Stimulated activated naive CD8-positive, alpha-beta T cell treated with anti-CD3 and anti-CD28 coated beads, Interleukin-15, amount 100 ng/mL, for 72 hours (primary cell): Measurements from ENCODE around the gene PLA2G2D.
"Not testable (repeated sequence)": the region's sequence is repeated elsewhere in the genome, so short reads cannot be mapped to it uniquely, and the experiment has no call there.

Source experiments
- ATAC-seq: fragments of 150-1000 bp; cut with Tn5 transposase; 2 replicates; pipeline ENCODE4 v1.10.0; 2021; ENCODE audit warnings: mild to moderate bottlenecking, moderate library complexity
- DNase-seq, 2 donors: peaks; one replicate each; pipeline ENCODE4 v3.0.0; 2021 to 2022
- H3K27ac Mint-ChIP-seq, 2 donors: one replicate each; pipeline ENCODE4 v1.8.0; 2022; ENCODE audit warnings: mild to moderate bottlenecking in 2 of 2, mixed read lengths in 2 of 2, moderate library complexity in 2 of 2
- H3K27me3 Mint-ChIP-seq: one replicate; pipeline ENCODE4 v1.8.0; 2022; ENCODE audit warnings: mixed read lengths
- H3K4me1 Mint-ChIP-seq: one replicate; pipeline ENCODE4 v1.8.0; 2022; ENCODE audit warnings: mild to moderate bottlenecking, mixed read lengths
- H3K4me3 Mint-ChIP-seq, 2 donors: one replicate each; pipeline ENCODE4 v1.8.0; 2022; ENCODE audit warnings: mild to moderate bottlenecking in 2 of 2, mixed read lengths in 2 of 2, moderate library complexity in 1 of 2
- H3K9me3 Mint-ChIP-seq, 2 donors: one replicate each; pipeline ENCODE4 v1.8.0; 2022; ENCODE audit warnings: mixed read lengths in 2 of 2

Gene PLA2G2D

DNA sequence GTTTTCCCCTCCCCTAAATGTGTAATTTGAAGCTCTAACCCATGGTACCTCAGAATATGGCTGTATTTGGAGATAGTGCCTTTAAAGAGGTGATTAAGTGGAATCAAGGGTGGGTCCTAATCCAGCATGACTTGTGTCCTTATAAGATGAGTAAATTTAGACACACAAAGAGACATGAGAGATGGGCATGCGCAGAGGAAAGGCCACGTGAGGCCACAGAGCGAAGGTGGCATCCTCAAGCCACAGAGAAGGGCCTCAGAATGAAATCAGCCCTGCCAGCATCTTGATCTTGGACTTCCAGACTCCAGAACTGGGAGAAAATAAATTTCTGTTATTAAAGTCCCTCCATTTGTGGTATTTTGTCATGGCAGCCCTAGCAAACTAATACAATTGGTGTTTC is 16.9 kb upstream of the PLA2G2D start:
- H3K4me1 Mint-ChIP-seq: no peaks in the 10 kb centered on the region

DNA sequence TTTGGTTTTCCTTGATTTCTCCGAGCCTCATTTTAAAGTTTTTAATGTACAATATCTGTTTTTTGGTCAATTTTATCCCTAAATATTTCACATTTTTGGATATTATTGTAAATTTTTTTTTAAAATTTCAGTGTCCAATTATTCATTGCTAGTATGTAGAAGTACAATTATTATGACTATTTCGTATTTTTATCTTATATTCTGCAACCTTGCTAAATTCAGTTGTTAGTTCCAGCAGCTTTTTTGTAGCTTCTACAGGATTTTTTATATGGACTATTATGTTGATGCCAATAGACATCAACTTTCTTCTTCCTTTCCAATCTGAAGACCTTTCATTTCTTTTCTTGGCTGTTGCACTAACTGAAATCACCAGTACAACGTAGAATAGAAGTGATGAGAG is 15.7 kb upstream of the PLA2G2D start:
- H3K4me1 Mint-ChIP-seq: no peaks in the 10 kb centered on the region
- DNase-seq (no peak), ATAC-seq (no peak)
- H3K27me3 Mint-ChIP-seq: peaks cover 38% of the 10 kb centered on the region
- H3K4me3 Mint-ChIP-seq: no peak overlapping the region
- H3K27ac Mint-ChIP-seq: no peak overlapping the region
- no peaks in the 10 kb centered on the region for H3K9me3 Mint-ChIP-seq

More for the DNA sequence above, 16.9 kb upstream of the PLA2G2D start:
- H3K27me3 Mint-ChIP-seq: peaks cover 38% of the 10 kb centered on the region
- ATAC-seq: no peak
- H3K9me3 Mint-ChIP-seq: no peaks in the 10 kb centered on the region
- no peak overlapping the region for H3K4me3 Mint-ChIP-seq
- DNase-seq: no peak
- no peak overlapping the region for H3K27ac Mint-ChIP-seq

DNA sequence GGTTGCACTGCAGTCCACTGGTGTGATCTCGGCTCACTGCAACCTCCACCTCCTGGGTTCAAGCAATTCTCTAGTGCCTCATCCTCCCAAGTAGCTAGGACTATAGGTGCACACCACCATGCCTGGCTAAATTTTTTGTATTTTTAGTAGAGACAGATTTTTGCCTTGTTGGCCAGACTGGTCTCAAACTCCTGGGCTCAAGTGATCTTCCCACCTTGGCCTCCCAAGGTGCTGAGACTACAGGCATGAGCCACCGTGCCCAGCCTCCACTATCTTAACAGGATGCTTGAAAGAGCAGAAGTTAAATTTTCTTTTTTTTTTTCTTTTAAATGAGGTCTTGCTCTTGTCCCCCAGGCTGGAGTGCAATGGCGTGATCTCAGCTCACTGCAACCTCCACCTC is 11.2 kb upstream of the PLA2G2D start:
- H3K4me1 Mint-ChIP-seq, DNase-seq, ATAC-seq, H3K9me3 Mint-ChIP-seq, H3K4me3 Mint-ChIP-seq: not testable (repeated sequence)
- Mint-ChIP-seq H3K27ac (peak overlapping the region; percentile 35 to 78), H3K27me3 (peaks cover 45% of the 10 kb centered on the region)

DNA sequence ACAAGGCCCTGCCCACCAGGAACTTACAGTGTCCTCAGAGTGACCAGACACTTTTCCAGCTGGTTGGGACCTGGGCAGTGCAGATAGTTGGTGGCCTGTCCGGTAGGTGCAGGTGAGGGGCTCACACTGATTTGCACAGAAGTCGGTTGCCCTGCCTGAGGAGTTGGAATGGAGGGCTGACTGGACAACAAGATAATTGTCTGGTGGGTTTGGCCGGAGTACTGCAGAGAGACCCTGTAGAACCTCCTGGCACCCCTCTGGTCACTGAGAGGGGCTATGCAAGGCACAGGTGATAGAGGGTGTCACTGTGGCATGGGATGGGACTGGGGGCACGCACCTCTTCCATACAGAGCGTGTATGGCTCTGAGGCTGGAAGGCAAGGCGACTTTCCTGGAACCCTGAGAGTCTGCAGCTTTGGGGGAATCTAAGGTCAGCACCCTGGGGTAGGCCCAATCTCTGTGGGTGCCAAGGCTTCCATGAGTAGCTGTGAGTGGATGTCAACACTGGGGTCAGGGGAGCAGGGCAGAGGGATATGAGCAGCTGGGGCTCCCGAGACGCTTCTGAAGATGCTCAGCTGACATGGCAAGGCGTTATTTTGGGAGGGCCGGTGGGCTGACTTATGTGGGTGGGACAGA is 7.6 kb upstream of the PLA2G2D start:
- Mint-ChIP-seq H3K4me3 (no peak overlapping the region), H3K9me3 (no peaks in the 10 kb centered on the region), H3K4me1 (peaks cover 16% of the 10 kb centered on the region), H3K27ac (peak overlapping the region in 1 of 2 donors; percentile 37), H3K27me3 (peaks cover 41% of the 10 kb centered on the region)
- ATAC-seq (no peak), DNase-seq (no peak)

DNA sequence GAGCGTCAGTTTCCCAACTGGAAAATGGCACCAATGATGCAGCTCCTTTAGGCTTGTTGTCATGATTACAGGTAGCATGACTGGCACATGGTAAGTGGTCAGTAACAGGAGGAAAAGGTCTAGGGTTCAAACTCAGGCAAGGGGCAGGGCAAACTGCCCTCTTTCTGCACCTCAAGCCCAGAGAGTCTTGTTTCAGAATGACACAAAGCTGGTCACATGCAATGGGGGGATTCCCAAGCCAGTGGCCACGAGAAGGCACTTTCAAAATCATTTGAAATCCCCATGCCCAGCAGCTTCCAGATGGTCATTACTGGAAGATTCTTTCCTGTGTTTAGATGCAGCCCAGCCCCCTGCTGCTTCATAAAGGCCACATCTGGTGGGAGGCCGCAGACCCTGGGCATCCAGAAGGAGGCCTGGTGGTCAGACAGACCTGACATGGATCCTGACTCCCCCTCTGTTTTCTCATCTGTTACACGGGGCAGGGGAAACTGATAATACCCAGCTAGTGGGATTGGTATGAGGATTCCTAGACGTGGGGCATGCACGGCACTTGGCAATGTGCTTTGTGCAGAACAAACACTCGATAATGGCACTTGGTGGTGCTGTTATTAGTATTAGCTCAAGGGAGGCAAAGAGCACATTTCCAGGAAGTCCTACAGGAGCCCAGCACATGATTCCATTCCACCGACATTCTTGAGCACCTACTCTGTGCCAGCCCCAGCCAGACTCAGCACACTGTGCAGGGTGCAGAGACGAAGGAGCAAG is 6.9 kb upstream of the PLA2G2D start:
- ATAC-seq (peak; percentile 64), DNase-seq (peak in 1 of 2 donors; percentile 31)
- Mint-ChIP-seq H3K9me3 (no peaks in the 10 kb centered on the region), H3K4me3 (peak overlapping the region in 1 of 2 donors; percentile 18), H3K4me1 (peaks cover 16% of the 10 kb centered on the region), H3K27me3 (peaks cover 42% of the 10 kb centered on the region), H3K27ac (peak overlapping the region in 1 of 2 donors; percentile 37)

DNA sequence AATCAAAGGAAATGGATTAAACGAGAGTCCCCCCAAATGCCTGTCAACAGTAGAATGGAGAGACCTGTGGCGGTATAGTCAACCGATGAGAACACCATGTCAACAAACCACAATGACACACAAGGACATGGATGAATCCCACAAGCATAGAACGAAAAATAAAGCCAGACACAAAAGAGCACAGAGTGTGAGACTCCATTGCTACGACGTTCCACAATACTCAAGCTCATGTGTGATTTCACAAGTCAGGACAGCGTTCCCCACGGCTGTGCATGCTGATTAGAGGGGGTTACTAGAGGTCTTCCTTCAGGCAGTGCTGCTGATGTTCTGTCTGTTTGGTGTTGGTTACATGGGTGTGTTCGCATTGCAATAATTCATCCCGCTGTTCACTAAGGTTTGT is 5.8 kb upstream of the PLA2G2D start:
- no peaks in the 10 kb centered on the region for H3K9me3 Mint-ChIP-seq
- ATAC-seq (no peak), DNase-seq (no peak)
- H3K27ac Mint-ChIP-seq: no peak overlapping the region
- peaks cover 52% of the 10 kb centered on the region for H3K27me3 Mint-ChIP-seq
- H3K4me3 Mint-ChIP-seq: no peak overlapping the region
- H3K4me1 Mint-ChIP-seq: peaks cover 16% of the 10 kb centered on the region

DNA sequence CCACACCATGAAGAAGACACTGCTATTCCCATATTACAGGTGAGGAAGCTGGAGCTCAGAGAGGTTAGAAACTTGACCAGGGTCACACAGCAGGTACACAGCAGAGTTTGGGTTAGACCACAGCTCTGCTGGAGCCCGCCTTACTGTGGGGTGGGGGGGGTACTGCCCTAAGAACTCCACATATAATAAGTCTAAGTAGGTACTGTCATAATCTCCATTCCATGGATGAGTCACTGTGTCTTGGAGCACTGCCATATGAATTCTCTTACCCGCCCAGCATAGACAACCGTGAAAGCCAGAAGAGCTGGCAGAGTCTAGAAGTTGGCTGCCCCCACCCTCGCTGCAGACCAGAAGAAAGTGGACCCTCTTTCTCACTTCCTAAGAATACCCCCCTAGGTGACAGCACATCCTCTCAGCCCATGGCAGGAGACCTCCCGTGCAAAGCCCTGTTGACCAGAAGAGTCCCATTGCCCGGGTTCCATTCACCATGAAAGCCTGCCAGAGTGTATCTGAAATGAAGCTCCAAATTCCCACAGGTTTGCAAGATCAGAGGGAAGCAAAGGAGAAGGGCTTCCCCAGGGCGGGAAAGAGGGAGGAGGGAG is 5.2 kb upstream of the PLA2G2D start:
- peaks cover 58% of the 10 kb centered on the region for H3K27me3 Mint-ChIP-seq
- peaks cover 16% of the 10 kb centered on the region for H3K4me1 Mint-ChIP-seq
- H3K9me3 Mint-ChIP-seq: no peaks in the 10 kb centered on the region
- no peak overlapping the region for H3K4me3 Mint-ChIP-seq
- ATAC-seq (peak; percentile 61), DNase-seq (no peak)
- H3K27ac Mint-ChIP-seq: no peak overlapping the region

DNA sequence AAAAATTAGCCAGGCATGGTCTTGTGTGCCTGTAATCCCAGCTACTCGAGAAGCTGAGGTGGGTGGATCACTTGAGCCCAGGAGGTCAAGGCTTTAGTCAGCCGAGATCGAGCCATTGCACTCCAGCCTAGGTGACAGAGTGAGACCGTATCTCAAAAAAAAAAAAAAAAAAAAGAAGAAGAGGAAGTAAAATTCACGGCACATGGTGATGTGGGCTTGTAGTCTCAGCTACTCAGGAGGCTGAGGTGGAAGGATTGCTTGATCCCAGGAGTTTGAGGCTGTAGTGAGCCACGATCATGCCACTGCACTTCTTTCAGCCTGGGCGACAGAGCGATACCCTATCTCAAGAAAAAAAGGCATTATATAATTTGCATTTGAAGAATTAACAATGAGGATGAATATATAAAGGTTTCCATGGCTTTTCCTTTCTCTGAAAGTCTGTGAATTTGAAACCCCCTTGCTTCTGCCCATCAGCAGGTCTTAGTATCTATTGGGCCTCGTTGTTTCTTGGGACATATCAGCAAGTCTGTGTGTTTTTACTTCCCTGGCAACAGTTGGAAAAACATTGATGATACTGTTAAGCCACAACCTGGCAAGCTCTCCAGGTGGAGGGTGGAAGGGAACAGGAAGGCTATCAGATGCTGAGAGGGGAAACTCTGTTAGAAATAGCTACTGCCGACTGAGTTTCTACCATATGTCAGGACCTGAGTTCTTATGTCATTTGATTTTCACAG is 4.6 kb upstream of the PLA2G2D start:
- H3K4me1 Mint-ChIP-seq: peaks cover 16% of the 10 kb centered on the region
- peak overlapping the region in 1 of 2 donors; percentile 48 for H3K27ac Mint-ChIP-seq
- H3K27me3 Mint-ChIP-seq: peaks cover 64% of the 10 kb centered on the region
- ATAC-seq: no peak
- no peaks in the 10 kb centered on the region for H3K9me3 Mint-ChIP-seq
- no peak overlapping the region for H3K4me3 Mint-ChIP-seq
- no peak for DNase-seq

- no peaks in the 10 kb centered on the region for H3K9me3 Mint-ChIP-seq
- DNase-seq: no peak
- peaks cover 61% of the 10 kb centered on the region for H3K27me3 Mint-ChIP-seq
- no peak for ATAC-seq
- H3K4me3 Mint-ChIP-seq: no peak overlapping the region
- no peak overlapping the region for H3K27ac Mint-ChIP-seq
- peaks cover 7% of the 10 kb centered on the region for H3K4me1 Mint-ChIP-seq
Measured at GRCh38 chr1:20120796-20121195, 1.5 kb upstream of the PLA2G2D start.

- peaks cover 68% of the 10 kb centered on the region for H3K27me3 Mint-ChIP-seq
- H3K4me1 Mint-ChIP-seq: no peaks in the 10 kb centered on the region
- H3K9me3 Mint-ChIP-seq: no peaks in the 10 kb centered on the region
Measured at GRCh38 chr1:20117236-20117635, 2.1 kb downstream of the PLA2G2D start.

GRCh38 chr1:20115916-20116315 is 3.4 kb downstream of the PLA2G2D start:
- peaks cover 56% of the 10 kb centered on the region for H3K27me3 Mint-ChIP-seq
- ATAC-seq (no peak), DNase-seq (no peak)
- H3K4me3 Mint-ChIP-seq: no peak overlapping the region
- no peaks in the 10 kb centered on the region for H3K4me1 Mint-ChIP-seq
- H3K9me3 Mint-ChIP-seq: no peaks in the 10 kb centered on the region
- peak overlapping the region in 1 of 2 donors; percentile 48 for H3K27ac Mint-ChIP-seq

More at GRCh38 chr1:20117236-20117635, 2.1 kb downstream of the PLA2G2D start:
- no peak for DNase-seq
- no peak overlapping the region for H3K27ac Mint-ChIP-seq
- H3K4me3 Mint-ChIP-seq: no peak overlapping the region
- no peak for ATAC-seq

- H3K4me3 Mint-ChIP-seq: no peak overlapping the region
- peaks cover 52% of the 10 kb centered on the region for H3K27me3 Mint-ChIP-seq
- no peaks in the 10 kb centered on the region for H3K9me3 Mint-ChIP-seq
- DNase-seq: no peak
- ATAC-seq: no peak
- H3K27ac Mint-ChIP-seq: peak overlapping the region in 1 of 2 donors; percentile 59
- H3K4me1 Mint-ChIP-seq: no peaks in the 10 kb centered on the region
Measured at GRCh38 chr1:20115479-20115878, 3.9 kb downstream of the PLA2G2D start.

DNA sequence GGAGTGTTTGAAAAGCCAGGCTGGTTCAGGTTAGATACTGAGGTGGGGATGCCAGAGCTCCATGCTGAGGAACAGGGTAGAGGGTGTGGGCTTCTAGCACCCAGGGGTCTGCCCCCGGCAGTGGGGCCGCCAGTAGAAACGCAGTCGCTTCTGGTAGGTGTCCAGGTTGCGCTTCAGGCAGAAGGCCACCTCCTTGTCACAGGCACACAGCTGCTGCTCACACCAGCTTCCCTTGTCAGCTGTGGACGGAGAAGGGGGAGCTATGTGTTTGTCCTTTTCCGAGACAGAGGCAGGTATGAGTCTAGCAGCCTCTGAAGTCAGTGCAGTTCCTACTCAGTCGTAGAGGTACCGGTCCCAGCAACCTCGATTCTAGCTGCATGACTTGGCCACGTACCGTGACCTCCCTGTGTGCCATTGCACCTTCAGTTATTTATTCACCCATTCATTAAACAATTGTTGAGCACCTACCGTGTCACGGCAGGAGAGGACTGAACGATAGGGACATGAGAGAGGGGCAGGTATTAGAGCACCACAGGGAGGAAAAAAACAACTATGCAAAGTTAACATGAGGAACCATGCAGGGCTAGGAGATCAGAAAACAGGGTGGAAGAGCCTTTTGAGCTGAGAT is 5.2 kb downstream of the PLA2G2D start:
- Mint-ChIP-seq H3K27me3 (peaks cover 40% of the 10 kb centered on the region), H3K27ac (no peak overlapping the region), H3K9me3 (no peaks in the 10 kb centered on the region), H3K4me1 (no peaks in the 10 kb centered on the region), H3K4me3 (no peak overlapping the region)
- DNase-seq (no peak), ATAC-seq (no peak)

GRCh38 chr1:20112279-20113000 is 6.9 kb downstream of the PLA2G2D start:
- H3K4me1 Mint-ChIP-seq: no peaks in the 10 kb centered on the region
- DNase-seq (no peak), ATAC-seq (no peak)
- H3K9me3 Mint-ChIP-seq: no peaks in the 10 kb centered on the region
- no peak overlapping the region for H3K4me3 Mint-ChIP-seq
- H3K27ac Mint-ChIP-seq: no peak overlapping the region
- H3K27me3 Mint-ChIP-seq: peaks cover 48% of the 10 kb centered on the region

DNA sequence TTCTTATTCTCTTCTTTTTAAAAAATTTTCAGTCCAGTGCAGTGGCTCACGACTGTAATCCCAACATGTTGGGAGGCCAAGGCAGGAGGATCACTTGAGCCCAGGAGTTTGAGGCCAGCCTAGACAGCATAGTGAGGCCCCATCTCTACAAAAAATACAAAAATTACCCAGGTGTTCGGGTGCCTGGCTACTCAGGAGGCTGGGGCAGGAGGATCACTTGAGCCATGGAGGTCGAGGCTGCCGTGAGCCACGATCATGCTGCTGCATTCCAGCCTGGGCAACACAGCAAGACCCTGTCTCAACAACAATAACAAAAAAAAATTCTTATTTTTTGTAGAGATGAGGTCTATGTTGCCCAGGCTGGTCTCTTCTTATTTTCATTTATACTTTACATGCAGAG is 7.9 kb downstream of the PLA2G2D start:
- H3K9me3 Mint-ChIP-seq: no peaks in the 10 kb centered on the region
- H3K27me3 Mint-ChIP-seq: peaks cover 53% of the 10 kb centered on the region
- DNase-seq (no peak), ATAC-seq (no peak)
- no peak overlapping the region for H3K4me3 Mint-ChIP-seq
- no peak overlapping the region for H3K27ac Mint-ChIP-seq
- no peaks in the 10 kb centered on the region for H3K4me1 Mint-ChIP-seq
